ENCODE measurements around the gene LEMD2.

- TF ChIP-seq BHLHE40 (IDR thresholded peaks at IDR 0.05; ENCODE audit: low read length) = no peak
- TF ChIP-seq ERF (CRISPR knock-in tag; IDR thresholded peaks at IDR 0.05) = no peak
- TF ChIP-seq ZNF121 (CRISPR knock-in tag; conservative IDR thresholded peaks at IDR 0.05) = no peak
- TF ChIP-seq, protein P1, sequence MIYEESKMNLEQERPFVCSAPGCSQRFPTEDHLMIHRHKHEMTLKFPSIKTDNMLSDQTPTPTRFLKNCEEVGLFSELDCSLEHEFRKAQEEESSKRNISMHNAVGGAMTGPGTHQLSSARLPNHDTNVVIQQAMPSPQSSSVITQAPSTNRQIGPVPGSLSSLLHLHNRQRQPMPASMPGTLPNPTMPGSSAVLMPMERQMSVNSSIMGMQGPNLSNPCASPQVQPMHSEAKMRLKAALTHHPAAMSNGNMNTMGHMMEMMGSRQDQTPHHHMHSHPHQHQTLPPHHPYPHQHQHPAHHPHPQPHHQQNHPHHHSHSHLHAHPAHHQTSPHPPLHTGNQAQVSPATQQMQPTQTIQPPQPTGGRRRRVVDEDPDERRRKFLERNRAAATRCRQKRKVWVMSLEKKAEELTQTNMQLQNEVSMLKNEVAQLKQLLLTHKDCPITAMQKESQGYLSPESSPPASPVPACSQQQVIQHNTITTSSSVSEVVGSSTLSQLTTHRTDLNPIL (CRISPR knock-in tag; IDR thresholded peaks at IDR 0.05) = no peak
- no peak for TF ChIP-seq PHB2 (IDR thresholded peaks at IDR 0.05; ENCODE audit: low read depth)
- no peak for TF ChIP-seq HOXB6 (CRISPR knock-in tag; IDR thresholded peaks at IDR 0.05; ENCODE audit: borderline replicate concordance)
- TF ChIP-seq, protein P2, sequence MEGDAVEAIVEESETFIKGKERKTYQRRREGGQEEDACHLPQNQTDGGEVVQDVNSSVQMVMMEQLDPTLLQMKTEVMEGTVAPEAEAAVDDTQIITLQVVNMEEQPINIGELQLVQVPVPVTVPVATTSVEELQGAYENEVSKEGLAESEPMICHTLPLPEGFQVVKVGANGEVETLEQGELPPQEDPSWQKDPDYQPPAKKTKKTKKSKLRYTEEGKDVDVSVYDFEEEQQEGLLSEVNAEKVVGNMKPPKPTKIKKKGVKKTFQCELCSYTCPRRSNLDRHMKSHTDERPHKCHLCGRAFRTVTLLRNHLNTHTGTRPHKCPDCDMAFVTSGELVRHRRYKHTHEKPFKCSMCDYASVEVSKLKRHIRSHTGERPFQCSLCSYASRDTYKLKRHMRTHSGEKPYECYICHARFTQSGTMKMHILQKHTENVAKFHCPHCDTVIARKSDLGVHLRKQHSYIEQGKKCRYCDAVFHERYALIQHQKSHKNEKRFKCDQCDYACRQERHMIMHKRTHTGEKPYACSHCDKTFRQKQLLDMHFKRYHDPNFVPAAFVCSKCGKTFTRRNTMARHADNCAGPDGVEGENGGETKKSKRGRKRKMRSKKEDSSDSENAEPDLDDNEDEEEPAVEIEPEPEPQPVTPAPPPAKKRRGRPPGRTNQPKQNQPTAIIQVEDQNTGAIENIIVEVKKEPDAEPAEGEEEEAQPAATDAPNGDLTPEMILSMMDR (IDR thresholded peaks at IDR 0.05 in 2 of 3, conservative IDR thresholded peaks at IDR 0.05 in 1 of 3; ENCODE audit: insufficient read depth in 2 of 3, low read depth in 1 of 3, low read length in 3 of 3) = no peak
Observed at GRCh38 chr6:33740204-33740608, 48.7 kb downstream of the LEMD2 start.

Measured in K562 (cell line).